Measurements from ENCODE around the gene XPR1.
A peak's percentile ranks its signal among the peaks of the same experiment; 100 is the strongest.
"Not testable (repeated sequence)": the region's sequence is repeated elsewhere in the genome, so short reads cannot be mapped to it uniquely, and the experiment has no call there.

The XPR1 gene

DNA sequence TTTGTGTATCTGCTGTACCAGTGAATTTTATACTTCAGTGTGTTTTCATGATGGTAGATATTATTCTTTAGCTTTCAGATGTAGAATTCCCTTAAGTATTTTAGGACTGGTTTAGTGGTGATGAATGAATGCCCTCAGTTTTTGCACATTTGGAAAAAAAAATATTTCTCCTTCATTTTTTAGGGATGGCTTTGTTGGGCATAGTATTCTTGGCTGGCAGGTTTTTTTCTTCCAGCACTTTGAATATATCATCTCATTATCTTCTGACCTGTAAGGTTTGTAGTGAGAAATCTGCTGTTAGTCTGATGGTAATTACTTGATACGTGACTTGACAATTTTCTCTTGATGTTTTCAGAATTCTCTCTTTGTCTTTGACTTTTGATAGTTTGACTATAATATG, 66.8 kb downstream of the XPR1 start:
- H3K27ac ChIP-seq: no peak overlapping the region
- DNase-seq (ENCODE audit: low read depth, low spot score): no peak

- not testable (repeated sequence) for DNase-seq (ENCODE audit: low read depth, low spot score); H3K27ac ChIP-seq
Observed at GRCh38 chr1:180702376-180702775, 70.6 kb downstream of the XPR1 start.

- not testable (repeated sequence) for H3K27ac ChIP-seq; DNase-seq (ENCODE audit: low read depth, low spot score)
Observed at GRCh38 chr1:180710746-180711145, 78.9 kb downstream of the XPR1 start.

- not testable (repeated sequence) for H3K27ac ChIP-seq; DNase-seq (ENCODE audit: low read depth, low spot score)
Observed at GRCh38 chr1:180711260-180711659, 79.4 kb downstream of the XPR1 start.

GRCh38 chr1:180720753-180721152, 88.9 kb downstream of the XPR1 start:
- no peak for DNase-seq (ENCODE audit: low read depth, low spot score)
- no peak overlapping the region for H3K27ac ChIP-seq

GRCh38 chr1:180722586-180722985, 90.8 kb downstream of the XPR1 start:
- DNase-seq (ENCODE audit: low read depth, low spot score): no peak
- H3K27ac ChIP-seq: no peak overlapping the region

DNA sequence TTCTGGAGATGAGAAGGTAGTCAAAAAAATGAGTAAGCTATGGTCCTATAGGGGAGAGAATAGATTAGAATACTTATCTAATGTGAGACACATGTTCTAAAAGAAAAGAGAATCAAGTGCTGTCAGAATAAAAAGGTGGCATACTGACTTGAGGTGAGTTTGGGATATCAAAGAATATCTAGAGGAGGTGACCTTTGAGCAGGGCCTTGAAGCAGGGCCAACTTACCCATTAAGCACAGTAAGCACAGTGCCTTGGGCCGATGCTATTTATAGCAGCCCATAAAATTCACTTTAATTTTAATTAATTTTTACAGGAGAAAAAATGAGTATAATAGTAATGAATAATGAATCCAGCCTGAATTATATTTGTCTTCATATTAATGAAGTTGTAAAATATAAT, 92.2 kb downstream of the XPR1 start:
- no peak for DNase-seq (ENCODE audit: low read depth, low spot score)
- H3K27ac ChIP-seq: no peak overlapping the region

DNA sequence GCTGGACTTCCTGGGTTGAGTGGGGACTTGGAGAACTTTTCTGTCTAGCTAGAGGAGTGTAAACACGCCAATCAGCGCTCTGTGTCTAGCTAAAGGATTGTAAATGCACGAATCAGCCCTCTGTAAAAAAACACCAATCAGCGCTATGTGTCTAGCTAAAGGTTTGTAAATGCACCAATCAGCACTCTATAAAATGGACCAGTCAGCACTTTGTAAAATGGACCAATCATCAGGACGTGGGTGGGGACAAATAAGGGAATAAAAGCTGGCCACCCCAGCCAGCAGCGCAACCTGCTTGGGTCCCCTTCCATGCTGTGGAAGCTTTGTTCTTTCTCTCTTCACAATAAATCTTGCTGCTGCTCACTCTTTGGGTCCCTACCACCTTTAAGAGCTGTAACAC, 94.2 kb downstream of the XPR1 start:
- not testable (repeated sequence) for H3K27ac ChIP-seq; DNase-seq (ENCODE audit: low read depth, low spot score)

DNA sequence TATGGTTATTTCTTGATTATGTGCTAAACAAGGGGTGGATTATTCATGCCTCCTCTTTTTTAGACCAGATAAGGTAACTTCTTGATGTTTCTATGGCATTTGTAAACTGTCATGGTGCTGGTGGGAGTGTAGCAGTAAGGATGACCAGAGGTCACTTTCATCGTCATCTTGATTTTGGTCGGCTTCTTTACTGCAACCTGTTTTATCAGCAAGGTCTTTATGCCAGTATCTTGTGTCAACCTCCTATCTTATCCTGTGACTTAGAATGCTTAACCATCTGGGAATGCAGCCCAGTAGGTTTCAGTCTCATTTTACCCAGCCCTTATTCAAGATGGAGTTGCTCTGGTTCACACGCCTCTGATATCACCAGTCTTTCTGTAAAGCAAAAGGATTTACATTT, 95.9 kb downstream of the XPR1 start:
- not testable (repeated sequence) for H3K27ac ChIP-seq; DNase-seq (ENCODE audit: low read depth, low spot score)

- DNase-seq (ENCODE audit: low read depth, low spot score): no peak
- H3K27ac ChIP-seq: peak overlapping the region; percentile 50
Observed at GRCh38 chr1:180728472-180729106, 96.8 kb downstream of the XPR1 start.

DNA sequence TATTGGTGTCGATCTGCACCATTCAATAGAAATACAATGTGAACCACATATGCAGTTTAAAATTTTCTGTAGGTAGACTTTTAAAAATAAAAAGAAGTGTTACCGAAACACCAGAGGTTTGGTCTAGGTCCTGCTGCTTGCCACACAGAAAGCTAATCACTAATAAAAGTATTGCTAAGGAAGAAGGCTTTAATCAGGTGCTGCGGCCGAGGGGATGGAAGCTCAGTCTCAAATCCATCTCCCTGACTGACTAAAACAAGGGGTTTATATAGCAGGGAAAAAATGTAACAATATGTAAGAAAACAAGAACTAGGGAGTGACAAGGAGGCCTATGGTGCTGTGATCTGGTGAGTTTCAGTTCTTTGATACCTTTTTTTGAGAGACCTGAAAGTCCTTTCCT, 99.3 kb downstream of the XPR1 start:
- H3K27ac ChIP-seq: no peak overlapping the region
- DNase-seq (ENCODE audit: low read depth, low spot score): no peak

GRCh38 chr1:180732866-180733265, 101.0 kb downstream of the XPR1 start:
- no peak for DNase-seq (ENCODE audit: low read depth, low spot score)
- H3K27ac ChIP-seq: no peak overlapping the region

DNA sequence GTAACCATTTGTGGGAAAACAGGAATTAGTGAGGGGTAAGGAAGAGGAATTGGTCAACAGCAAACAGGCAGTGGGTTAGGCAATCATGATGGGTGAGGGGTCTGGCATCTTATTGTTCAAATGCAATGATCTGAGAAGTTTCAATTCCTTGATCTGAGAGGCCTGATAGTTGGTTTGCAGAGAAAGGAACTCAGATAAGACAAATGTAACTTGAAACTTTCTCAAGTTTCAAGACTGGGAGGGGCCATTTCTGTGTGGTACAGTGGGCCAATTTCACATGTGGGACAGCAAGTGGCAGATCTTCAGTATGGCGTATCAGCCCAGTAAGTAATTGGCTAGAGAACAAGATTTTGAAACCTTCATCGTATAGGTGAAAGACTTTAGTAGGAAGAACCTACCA, 102.5 kb downstream of the XPR1 start:
- H3K27ac ChIP-seq: no peak overlapping the region
- DNase-seq (ENCODE audit: low read depth, low spot score): no peak

GRCh38 chr1:180742663-180743062, 110.8 kb downstream of the XPR1 start:
- H3K27ac ChIP-seq: no peak overlapping the region
- DNase-seq (ENCODE audit: low read depth, low spot score): no peak

DNA sequence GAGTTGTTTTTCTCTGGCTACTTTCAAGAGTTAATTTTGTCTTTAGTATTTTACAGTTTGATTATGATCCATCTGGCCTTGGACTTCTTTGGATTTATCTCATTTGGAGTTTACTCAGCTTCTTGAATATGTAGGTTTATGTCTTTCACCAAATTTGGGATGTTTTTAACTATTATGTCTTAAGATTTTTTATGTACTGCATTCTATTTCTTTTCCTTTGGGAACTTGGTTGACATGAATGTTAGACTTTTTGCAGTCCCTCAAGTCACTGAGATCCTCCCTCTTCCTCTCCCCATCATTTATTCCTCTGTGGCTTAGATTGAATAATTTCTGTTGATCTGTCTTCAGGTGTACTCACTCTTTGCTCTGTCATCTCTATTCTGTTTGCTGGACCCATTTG, 112.0 kb downstream of the XPR1 start:
- no peak overlapping the region for H3K27ac ChIP-seq
- no peak for DNase-seq (ENCODE audit: low read depth, low spot score)

- H3K27ac ChIP-seq: no peak overlapping the region
- no peak for DNase-seq (ENCODE audit: low read depth, low spot score)
Observed at GRCh38 chr1:180745098-180745497, 113.3 kb downstream of the XPR1 start.

GRCh38 chr1:180751921-180752320, 120.1 kb downstream of the XPR1 start:
- no peak overlapping the region for H3K27ac ChIP-seq
- DNase-seq (ENCODE audit: low read depth, low spot score): no peak

GRCh38 chr1:180754453-180754852, 122.6 kb downstream of the XPR1 start:
- H3K27ac ChIP-seq: no peak overlapping the region
- no peak for DNase-seq (ENCODE audit: low read depth, low spot score)

DNA sequence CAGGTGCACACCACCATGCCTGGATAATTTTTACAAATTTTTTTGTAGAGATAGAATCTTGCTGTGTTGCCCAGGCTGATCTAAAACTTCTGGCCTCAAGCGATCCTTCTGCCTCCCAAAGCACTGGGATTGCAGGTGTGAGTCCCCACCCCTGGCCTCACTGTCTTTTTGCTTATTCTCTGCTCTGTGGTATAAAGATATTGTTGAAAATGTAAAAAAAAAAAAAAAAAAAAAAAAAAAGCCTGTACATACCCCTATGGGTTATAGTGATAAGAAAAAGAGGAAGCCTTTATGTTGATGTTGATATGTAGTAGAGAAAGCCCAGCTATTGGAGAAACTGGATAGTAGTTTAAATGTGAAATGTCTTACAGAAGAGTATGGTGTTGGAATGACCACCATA, 125.8 kb downstream of the XPR1 start:
- H3K27ac ChIP-seq: no peak overlapping the region
- DNase-seq (ENCODE audit: low read depth, low spot score): no peak

GRCh38 chr1:180762796-180763195, 131.0 kb downstream of the XPR1 start:
- H3K27ac ChIP-seq: no peak overlapping the region
- no peak for DNase-seq (ENCODE audit: low read depth, low spot score)

DNA sequence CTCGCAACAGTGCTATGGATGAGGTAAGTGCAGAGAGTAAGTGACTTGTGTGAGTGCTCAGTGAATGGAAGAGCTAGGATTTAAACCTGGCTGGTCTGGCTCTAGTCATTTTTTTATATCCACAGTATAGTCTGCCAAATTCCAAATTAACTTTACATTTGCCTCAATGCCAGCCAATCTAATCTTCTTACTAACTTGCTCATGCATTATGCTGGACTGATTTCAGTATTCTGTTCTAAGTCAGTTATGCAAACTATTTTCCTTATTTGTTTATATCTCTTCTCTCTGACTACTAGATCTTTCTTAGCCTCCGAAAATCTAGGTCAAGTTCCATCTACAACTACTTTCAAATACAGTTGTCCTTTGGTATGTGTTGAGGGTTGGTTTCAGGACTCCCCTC, 133.3 kb downstream of the XPR1 start:
- DNase-seq (ENCODE audit: low read depth, low spot score): no peak
- no peak overlapping the region for H3K27ac ChIP-seq

- no peak for DNase-seq (ENCODE audit: low read depth, low spot score)
- H3K27ac ChIP-seq: no peak overlapping the region
Observed at GRCh38 chr1:180769889-180770288, 138.1 kb downstream of the XPR1 start.
